GM12878 (cell line): Measurements from ENCODE around the gene USP31. TPM values are rescaled to one million over a fixed set of nuclear protein-coding genes. Genes with fewer than 3 reads are reported as not detected.

Experiments
- ATAC-seq: fragments of 200-7000 bp; cut with Tn5 transposase; 3 replicates; pipeline ENCODE4 v1.9.1; 2020; ENCODE audit warnings: mild to moderate bottlenecking, moderate library complexity
- BruUV-seq: library from RNA; stranded (reverse); fragments of 400-500 nt; replicated peaks from 2 replicates; lab custom pipeline; 2021; lab: Mats Ljungman, UMichigan
- CTCF ChIA-PET: fragments of 300-600 bp; sonication (Branson Sonifier 250); formaldehyde crosslinking; extraction: SDS; loops from one replicate; lab custom pipeline; 2021; ENCODE audit warnings: inconsistent platforms; lab: Yijun Ruan, JAX
- POLR2A ChIA-PET: fragments of 350-600 bp; formaldehyde crosslinking; extraction: SDS; loops from one replicate; lab custom pipeline; 2021; ENCODE audit warnings: inconsistent platforms; lab: Charles Lee
- RAD21 ChIA-PET: fragments of 300-600 bp; sonication (Branson Sonifier 250); formaldehyde crosslinking; loops from one replicate; lab custom pipeline; 2023; ENCODE audit warnings: antibody characterized with exemption; ENCODE audit not compliant: unreplicated experiment; lab: Charles Lee
- SMC1A ChIA-PET: fragments of 300-600 bp; sonication (Branson Sonifier 250); formaldehyde crosslinking; loops from one replicate; lab custom pipeline; 2023; ENCODE audit not compliant: unreplicated experiment, uncharacterized antibody; lab: Charles Lee
- DNase-seq: peaks from one replicate; pipeline ENCODE4 v3.0.0-alpha.2; 2011; ENCODE audit warnings: low read depth, low spot score
- FAIRE-seq: peaks from 3 replicates; lab custom pipeline; 2011; peaks lifted over from hg19 to GRCh38; lab: Jason Lieb, UNC
- H2AFZ ChIP-seq: 2 replicates; pipeline ENCODE4 v1.6.0; 2011; ENCODE audit warnings: low read depth, low read length, control low read depth; ENCODE audit not compliant: control insufficient read depth
- H3K27ac ChIP-seq: 2 replicates; pipeline ENCODE4 v1.5.1; 2011; ENCODE audit warnings: control low read depth; ENCODE audit not compliant: control insufficient read depth, insufficient read depth
- H3K27me3 ChIP-seq, 2 experiments: replicated peaks in 1 of 2; 2 replicates each; pipeline versions ENCODE4 v1.6.0 to v1.6.1; 2011; ENCODE audit warnings: low read length in 1 of 2; ENCODE audit not compliant: control insufficient read depth in 2 of 2, insufficient read depth in 2 of 2
- H3K36me3 ChIP-seq, 2 experiments: 2 replicates each; pipeline ENCODE4 v1.5.1; 2011; ENCODE audit warnings: low read length in 1 of 2; ENCODE audit not compliant: control insufficient read depth in 2 of 2, insufficient read depth in 2 of 2
- H3K4me1 ChIP-seq: 2 replicates; pipeline ENCODE4 v1.6.1; 2011; ENCODE audit warnings: mild to moderate bottlenecking, low read length, moderate library complexity, mixed read lengths; ENCODE audit not compliant: control insufficient read depth, insufficient read depth
- H3K4me2 ChIP-seq: 2 replicates; pipeline ENCODE4 v1.6.0; 2011; ENCODE audit warnings: control low read depth; ENCODE audit not compliant: control insufficient read depth, insufficient read depth
- H3K4me3 ChIP-seq: fragments of 200-600 bp; sonication (generic); 2 replicates; pipeline ENCODE4 v1.5.1; 2016
- H3K79me2 ChIP-seq: 2 replicates; pipeline ENCODE4 v1.6.0; 2011; ENCODE audit warnings: low read length; ENCODE audit not compliant: control insufficient read depth, insufficient read depth
- H3K9ac ChIP-seq: 2 replicates; pipeline ENCODE4 v1.8.0; 2011; ENCODE audit warnings: low read length, control low read depth, mixed read lengths; ENCODE audit not compliant: control insufficient read depth, insufficient read depth
- H3K9me3 ChIP-seq: replicated peaks from 3 replicates; pipeline ENCODE4 v1.5.1; 2011; ENCODE audit warnings: mild to moderate bottlenecking, low read length; ENCODE audit not compliant: control insufficient read depth, insufficient read depth
- H4K20me1 ChIP-seq: 2 replicates; pipeline ENCODE4 v1.6.0; 2011; ENCODE audit not compliant: control insufficient read depth, insufficient read depth
- CTCF ChIP-seq, 3 experiments: IDR thresholded peaks in 2 of 3; conservative IDR thresholded peaks in 1 of 3; 2 replicates each; pipeline ENCODE4 v1.5.1; 2011; ENCODE audit warnings: low read depth in 3 of 3, low read length in 3 of 3, mild to moderate bottlenecking in 3 of 3, control low read depth in 2 of 3, moderate library complexity in 2 of 3, inconsistent platforms in 1 of 3, mixed read lengths in 1 of 3; ENCODE audit not compliant: control insufficient read depth in 2 of 3, insufficient read depth in 1 of 3; ENCODE audit errors: extremely low read depth in 1 of 3
- EZH2 ChIP-seq: IDR thresholded peaks from 2 replicates; pipeline ENCODE4 v1.6.1; 2012; ENCODE audit warnings: low read depth, mild to moderate bottlenecking, control low read depth, inconsistent platforms, low read length, borderline replicate concordance; ENCODE audit not compliant: control insufficient read depth
- IKZF2 ChIP-seq, 2 experiments: fragments of 450-650 bp; IDR thresholded peaks; 2 replicates each; pipeline ENCODE4 v1.6.1; 2017; ENCODE audit warnings: mild to moderate bottlenecking in 2 of 2, moderate library complexity in 2 of 2
- MAX ChIP-seq: IDR thresholded peaks from 2 replicates; pipeline ENCODE4 v1.6.1; 2012; ENCODE audit warnings: low read depth, low read length, improper control_type of control experiment
- RELA ChIP-seq: fragments of 450-650 bp; IDR thresholded peaks from 2 replicates; pipeline ENCODE4 v1.8.0; 2014; ENCODE audit warnings: borderline replicate concordance; ENCODE audit not compliant: partially characterized antibody
- SIN3A ChIP-seq: IDR thresholded peaks from 2 replicates; pipeline ENCODE4 v1.6.1; 2012; ENCODE audit warnings: low read depth, low read length, improper control_type of control experiment
- ZNF24 ChIP-seq: fragments of 450-650 bp; IDR thresholded peaks from 2 replicates; pipeline ENCODE4 v1.6.1; 2017; ENCODE audit warnings: antibody characterized with exemption, mild to moderate bottlenecking
- WGBS: methylation state at CpG from one replicate; pipeline ENCODE4 v1.1.6; 2016; ENCODE audit warnings: low lambda C conversion rate; ENCODE audit not compliant: insufficient replicate concordance, insufficient coverage; ENCODE audit errors: missing lambda C conversion rate; 5-methylcytosine and 5-hydroxymethylcytosine counted together
- in situ Hi-C: fragments of 300-500 bp; cut with MboI; formaldehyde crosslinking; loops from 9 replicates; pipeline ENCODE4 v1.14.3; 2018; ENCODE audit warnings: mixed read lengths
- intact Hi-C: fragments of 100-400 bp; cut with micrococcal nuclease; formaldehyde crosslinking; loops from one replicate; pipeline ENCODE4 v1.14.2; 2022; ENCODE audit not compliant: unreplicated experiment
- polyA plus RNA-seq, 11 experiments: library from polyadenylated mRNA; depleted of rRNA in 4 of 11; unstranded in 6 of 11; stranded (reverse) in 5 of 11; fragments of >200 nt; fragmentation: Nextera tagmentation in 4 of 11; fragmentation: Illumina TruSeq in 1 of 11; extraction: Ambion mirVana in 4 of 11; extraction: Trizol in 1 of 11; gene quantifications; 1 replicate in 1 of 11; 2 replicates in 10 of 11; pipeline versions ENCODE4 v1.2.1 to v1.2.3, GENCODE V29; 2011 to 2016; ENCODE audit warnings: inconsistent platforms in 2 of 11, missing spikeins in 2 of 11, low read depth in 1 of 11
- total RNA-seq, 4 experiments: library from RNA; depleted of rRNA in 3 of 4; stranded (reverse); fragments of >200 nt in 3 of 4; fragmentation: Illumina TruSeq in 1 of 4; extraction: Trizol in 1 of 4; gene quantifications; 2 replicates each; pipeline versions ENCODE4 v1.2.1 to v1.2.3, GENCODE V29; 2013 to 2021

Gene USP31
- total and polyA plus RNA-seq, 10 of the 15 experiments (the other 5 are each of a cell fraction or from before 2014, with no cell fraction given) = 0.87 to 6.5 (median 3.2) TPM

- TF ChIP-seq MAX (no peak), EZH2 (no peak), RELA (no peak), SIN3A (no peak)
- TF ChIP-seq, all 136 proteins: peak for 0
Measured at GRCh38 chr16:23156110-23156509, 6.9 kb upstream of the USP31 start (continued).

GRCh38 chr16:23155445-23156049, 6.3 kb upstream of the USP31 start:
- H3K4me2 ChIP-seq = no peak overlapping the region
- H3K27ac ChIP-seq = no peak overlapping the region
- CTCF ChIA-PET = interaction anchor here (0.7 kb wide), 1 partner anchor 9 kb away, joined by 3 read pairs; no protein-coding TSS in a partner anchor
- DNase-seq (no peak), FAIRE-seq (no peak), ATAC-seq (peak; percentile 87)
- H3K9me3 ChIP-seq = no peaks in the 10 kb centered on the region
- H3K9ac ChIP-seq = no peak overlapping the region
- no peaks in the 10 kb centered on the region for H3K79me2 ChIP-seq
- 57% methylated on average over 7 of the region's 7 CpGs for WGBS
- no TSS peak for BruUV-seq
- TF ChIP-seq CTCF (IDR thresholded peaks at IDR 0.05 in 2 of 3, conservative IDR thresholded peaks at IDR 0.05 in 1 of 3; ENCODE audit: control insufficient read depth in 2 of 3, extremely low read depth in 1 of 3, insufficient read depth in 1 of 3, low read depth in 3 of 3, low read length in 3 of 3) (peak; percentile 37 to 52 (median 45); a peak in 5 of 6 replicates), IKZF2 (IDR thresholded peaks at IDR 0.05) (no peak), ZNF24 (no peak)
- H2AFZ ChIP-seq = no peak overlapping the region
- SMC1A ChIA-PET = interaction anchor here (1.0 to 1.1 kb wide), 2 partner anchors 46 to 280 kb away, joined by 3 to 4 read pairs; no protein-coding TSS in a partner anchor
- H4K20me1 ChIP-seq = no peaks in the 10 kb centered on the region
- POLR2A ChIA-PET = no interaction called here
- no peaks in the 10 kb centered on the region for H3K27me3 ChIP-seq
- H3K4me1 ChIP-seq = no peaks in the 10 kb centered on the region
- in situ Hi-C loops = no loop called here
- RAD21 ChIA-PET = no interaction called here
- H3K36me3 ChIP-seq = no peaks in the 10 kb centered on the region
- H3K4me3 ChIP-seq = no peak overlapping the region
- intact Hi-C loops = no loop called here
